Lower leg skin (tissue), 3 donors: ENCODE measurements around the gene GABPB2.

Experiments
- POLR2A ChIP-seq, 2 donors: fragments of 450-650 bp; IDR thresholded peaks; one replicate each; pipeline ENCODE4 v1.6.1; 2016 to 2017; ENCODE audit warnings: antibody characterized with exemption in 2 of 2, mild to moderate bottlenecking in 1 of 2, moderate library complexity in 1 of 2
- TF ChIP-seq, protein P1 (sequence below), 3 donors: fragments of 450-650 bp; IDR thresholded peaks; one replicate each; pipeline ENCODE4 v1.5.1; 2016; ENCODE audit warnings: antibody characterized with exemption in 3 of 3, mild to moderate bottlenecking in 3 of 3, moderate library complexity in 2 of 3

DNA sequence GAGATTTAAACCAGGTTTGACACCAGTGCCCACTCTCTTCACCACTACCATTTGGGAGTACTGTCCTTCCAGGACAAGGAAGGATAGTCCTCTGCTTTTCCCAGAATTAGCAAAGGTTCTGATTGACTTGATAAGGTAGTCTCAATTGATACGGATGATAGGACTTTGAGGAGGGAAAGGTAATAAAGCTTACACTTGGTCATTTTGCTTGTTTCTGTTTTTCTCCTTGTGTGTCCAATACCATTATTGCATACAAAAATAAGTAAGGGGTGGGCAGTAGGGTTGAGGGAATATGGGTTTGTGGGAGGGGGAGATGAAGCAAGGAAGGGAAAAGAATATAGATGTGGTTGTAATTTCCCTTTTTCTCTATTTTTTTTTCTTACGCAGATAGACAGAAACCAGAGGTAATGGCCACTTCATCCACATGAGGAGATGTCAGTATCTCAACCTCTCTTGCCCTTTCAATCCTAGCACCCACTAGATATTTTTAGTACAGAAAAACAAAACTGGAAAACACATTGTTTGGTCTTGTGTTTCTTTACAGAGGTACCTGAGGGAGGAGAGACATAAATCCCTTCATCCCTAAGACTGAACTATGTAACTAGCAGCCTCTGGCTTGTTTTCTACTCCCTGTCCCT, 20.4 kb upstream of the GABPB2 start:
- TF ChIP-seq POLR2A (IDR thresholded peaks at IDR 0.05): no peak
- TF ChIP-seq, protein P1, sequence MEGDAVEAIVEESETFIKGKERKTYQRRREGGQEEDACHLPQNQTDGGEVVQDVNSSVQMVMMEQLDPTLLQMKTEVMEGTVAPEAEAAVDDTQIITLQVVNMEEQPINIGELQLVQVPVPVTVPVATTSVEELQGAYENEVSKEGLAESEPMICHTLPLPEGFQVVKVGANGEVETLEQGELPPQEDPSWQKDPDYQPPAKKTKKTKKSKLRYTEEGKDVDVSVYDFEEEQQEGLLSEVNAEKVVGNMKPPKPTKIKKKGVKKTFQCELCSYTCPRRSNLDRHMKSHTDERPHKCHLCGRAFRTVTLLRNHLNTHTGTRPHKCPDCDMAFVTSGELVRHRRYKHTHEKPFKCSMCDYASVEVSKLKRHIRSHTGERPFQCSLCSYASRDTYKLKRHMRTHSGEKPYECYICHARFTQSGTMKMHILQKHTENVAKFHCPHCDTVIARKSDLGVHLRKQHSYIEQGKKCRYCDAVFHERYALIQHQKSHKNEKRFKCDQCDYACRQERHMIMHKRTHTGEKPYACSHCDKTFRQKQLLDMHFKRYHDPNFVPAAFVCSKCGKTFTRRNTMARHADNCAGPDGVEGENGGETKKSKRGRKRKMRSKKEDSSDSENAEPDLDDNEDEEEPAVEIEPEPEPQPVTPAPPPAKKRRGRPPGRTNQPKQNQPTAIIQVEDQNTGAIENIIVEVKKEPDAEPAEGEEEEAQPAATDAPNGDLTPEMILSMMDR (IDR thresholded peaks at IDR 0.05): no peak
